Measurements from ENCODE around the gene B4GALNT4. TPM values are rescaled to one million over a fixed set of nuclear protein-coding genes. Genes with fewer than 3 reads are reported as not detected.

The B4GALNT4 gene
- total and polyA plus RNA-seq, 2 donors (not counting 1 experiment from before 2014, with no cell fraction given) = 1.5 to 3.8 TPM

GRCh38 chr11:376531-377173 is 7.4 kb downstream of the B4GALNT4 start:
- H2AFZ ChIP-seq (ENCODE audit: low read length) = no peak overlapping the region
- no peaks in the 10 kb centered on the region for H3K79me2 ChIP-seq (ENCODE audit: control insufficient read depth, insufficient read depth, low read length)
- H3K9me3 ChIP-seq (ENCODE audit: control insufficient read depth, insufficient read depth, low read depth, low read length) = no peaks in the 10 kb centered on the region
- H3K27me3 ChIP-seq (ENCODE audit: control insufficient read depth, insufficient read depth, low read length) = no peaks in the 10 kb centered on the region
- no peak overlapping the region for H3K9ac ChIP-seq (ENCODE audit: insufficient read depth, low read length)
- no peak overlapping the region for H3K27ac ChIP-seq (ENCODE audit: insufficient read depth, low read length)
- TF ChIP-seq CTCF (conservative IDR thresholded peaks at IDR 0.05 in 1 of 2, IDR thresholded peaks at IDR 0.05 in 1 of 2; ENCODE audit: low read depth in 1 of 2, low read length in 2 of 2) = no peak
- TF ChIP-seq EZH2 (IDR thresholded peaks at IDR 0.05; ENCODE audit: low read length, missing control alignments) = no peak
- no peak for DNase-seq (ENCODE audit: low read depth in 2 of 2)
- no peaks in the 10 kb centered on the region for H3K4me1 ChIP-seq (ENCODE audit: control insufficient read depth, extremely low read depth, insufficient read depth, low read length)
- no peaks in the 10 kb centered on the region for H3K36me3 ChIP-seq (ENCODE audit: control insufficient read depth, insufficient read depth, low read length)
- H3K4me2 ChIP-seq (ENCODE audit: extremely low read depth, insufficient read depth, low read length) = no peak overlapping the region
- H3K4me3 ChIP-seq (replicated peaks in 1 of 4; ENCODE audit: control extremely low read depth in 1 of 4, insufficient read depth in 1 of 4, low read depth in 3 of 4, low read length in 4 of 4) = no peak overlapping the region
- H4K20me1 ChIP-seq (ENCODE audit: control insufficient read depth, extremely low read depth, insufficient read depth, low read length) = no peaks in the 10 kb centered on the region

- Histone ChIP-seq H3K36me3 (ENCODE audit: control insufficient read depth, insufficient read depth, low read length) (no peaks in the 10 kb centered on the region), H3K9ac (ENCODE audit: insufficient read depth, low read length) (no peak overlapping the region), H3K4me1 (ENCODE audit: control insufficient read depth, extremely low read depth, insufficient read depth, low read length) (no peaks in the 10 kb centered on the region), H3K27ac (ENCODE audit: insufficient read depth, low read length) (no peak overlapping the region), H4K20me1 (ENCODE audit: control insufficient read depth, extremely low read depth, insufficient read depth, low read length) (no peaks in the 10 kb centered on the region), H2AFZ (ENCODE audit: low read length) (no peak overlapping the region), H3K27me3 (ENCODE audit: control insufficient read depth, insufficient read depth, low read length) (no peaks in the 10 kb centered on the region), H3K4me2 (ENCODE audit: extremely low read depth, insufficient read depth, low read length) (no peak overlapping the region), H3K9me3 (ENCODE audit: control insufficient read depth, insufficient read depth, low read depth, low read length) (no peaks in the 10 kb centered on the region), H3K4me3 (replicated peaks in 1 of 4; ENCODE audit: control extremely low read depth in 1 of 4, insufficient read depth in 1 of 4, low read depth in 3 of 4, low read length in 4 of 4) (no peak overlapping the region), H3K79me2 (ENCODE audit: control insufficient read depth, insufficient read depth, low read length) (no peaks in the 10 kb centered on the region)
- no peak for DNase-seq (ENCODE audit: low read depth in 2 of 2)
- no peak for TF ChIP-seq CTCF (conservative IDR thresholded peaks at IDR 0.05 in 1 of 2, IDR thresholded peaks at IDR 0.05 in 1 of 2; ENCODE audit: low read depth in 1 of 2, low read length in 2 of 2)
- TF ChIP-seq EZH2 (IDR thresholded peaks at IDR 0.05; ENCODE audit: low read length, missing control alignments) = no peak
Observed at GRCh38 chr11:377174-377865, 8.0 kb downstream of the B4GALNT4 start.

GRCh38 chr11:377883-378500 is 8.7 kb downstream of the B4GALNT4 start:
- Histone ChIP-seq H3K79me2 (ENCODE audit: control insufficient read depth, insufficient read depth, low read length) (no peaks in the 10 kb centered on the region), H3K27me3 (ENCODE audit: control insufficient read depth, insufficient read depth, low read length) (no peaks in the 10 kb centered on the region), H3K4me3 (replicated peaks in 1 of 4; ENCODE audit: control extremely low read depth in 1 of 4, insufficient read depth in 1 of 4, low read depth in 3 of 4, low read length in 4 of 4) (no peak overlapping the region), H3K4me2 (ENCODE audit: extremely low read depth, insufficient read depth, low read length) (no peak overlapping the region), H3K9me3 (ENCODE audit: control insufficient read depth, insufficient read depth, low read depth, low read length) (no peaks in the 10 kb centered on the region), H2AFZ (ENCODE audit: low read length) (no peak overlapping the region), H4K20me1 (ENCODE audit: control insufficient read depth, extremely low read depth, insufficient read depth, low read length) (no peaks in the 10 kb centered on the region), H3K4me1 (ENCODE audit: control insufficient read depth, extremely low read depth, insufficient read depth, low read length) (no peaks in the 10 kb centered on the region), H3K36me3 (ENCODE audit: control insufficient read depth, insufficient read depth, low read length) (no peaks in the 10 kb centered on the region), H3K9ac (ENCODE audit: insufficient read depth, low read length) (no peak overlapping the region), H3K27ac (ENCODE audit: insufficient read depth, low read length) (no peak overlapping the region)
- TF ChIP-seq EZH2 (IDR thresholded peaks at IDR 0.05; ENCODE audit: low read length, missing control alignments) (no peak), CTCF (conservative IDR thresholded peaks at IDR 0.05 in 1 of 2, IDR thresholded peaks at IDR 0.05 in 1 of 2; ENCODE audit: low read depth in 1 of 2, low read length in 2 of 2) (no peak)
- DNase-seq (ENCODE audit: low read depth in 2 of 2) = no peak
